Measurements from ENCODE around the gene RAB17.

GRCh38 chr2:237604391-237604790 lies 13.9 kb upstream of the RAB17 start:
- TF ChIP-seq CTCF (IDR thresholded peaks at IDR 0.05) = no peak
- no peak for TF ChIP-seq POLR2A (IDR thresholded peaks at IDR 0.05)

All from uterus (tissue), 2 donors.